ENCODE results near the gene C3orf85. TPM values are rescaled to one million over a fixed set of nuclear protein-coding genes. Genes with fewer than 3 reads are reported as not detected.

Gene C3orf85
- total and polyA plus RNA-seq, 10 of the 15 experiments (the other 5 are each of a cell fraction or from before 2014, with no cell fraction given), result not detected

DNA sequence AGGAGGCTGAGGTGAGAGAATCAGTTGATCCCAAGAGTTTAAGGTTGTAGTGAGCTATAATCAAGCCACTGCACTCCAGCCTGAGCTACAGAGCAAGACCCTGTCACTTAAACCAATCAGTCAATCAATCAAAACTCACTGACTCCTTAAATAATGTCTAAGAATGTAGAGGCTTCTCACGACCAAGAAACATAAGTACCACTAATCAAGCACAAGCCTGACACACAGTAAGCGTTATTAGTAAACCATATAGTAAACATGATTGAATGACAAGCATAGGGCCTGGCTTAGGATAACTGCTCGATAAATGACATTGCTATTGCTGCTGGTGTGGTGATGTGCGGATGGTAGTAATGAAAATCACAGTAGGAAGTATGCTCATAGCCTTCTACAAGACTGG is 29.4 kb downstream of the C3orf85 start:
- H3K27ac ChIP-seq (ENCODE audit: control insufficient read depth, insufficient read depth), result no peak overlapping the region
- SMC1A ChIA-PET (ENCODE audit: uncharacterized antibody, unreplicated experiment), result no interaction called here
- POLR2A ChIA-PET, result no interaction called here
- no peaks in the 10 kb centered on the region for H3K4me1 ChIP-seq (ENCODE audit: control insufficient read depth, insufficient read depth, low read length)
- H2AFZ ChIP-seq (ENCODE audit: control insufficient read depth, low read depth, low read length), result no peak overlapping the region
- BruUV-seq (replicated peaks), result no TSS peak
- H3K4me3 ChIP-seq, result no peak overlapping the region
- no peak for DNase-seq (ENCODE audit: low read depth, low spot score)
- H3K9me3 ChIP-seq (replicated peaks; ENCODE audit: control insufficient read depth, insufficient read depth, low read length), result no peaks in the 10 kb centered on the region
- in situ Hi-C loops (cut with MboI), result no loop called here
- no peak for ATAC-seq
- intact Hi-C loops (cut with micrococcal nuclease; ENCODE audit: unreplicated experiment), result no loop called here
- FAIRE-seq, result no peak
- 33% methylated on average over 4 of the region's 4 CpGs for WGBS (ENCODE audit: insufficient coverage, insufficient replicate concordance, low lambda C conversion rate, missing lambda C conversion rate)
- no peaks in the 10 kb centered on the region for H3K36me3 ChIP-seq (ENCODE audit: control insufficient read depth in 2 of 2, insufficient read depth in 2 of 2, low read length in 1 of 2)
- H4K20me1 ChIP-seq (ENCODE audit: control insufficient read depth, insufficient read depth), result no peaks in the 10 kb centered on the region
- H3K9ac ChIP-seq (ENCODE audit: control insufficient read depth, insufficient read depth, low read length), result no peak overlapping the region
- H3K4me2 ChIP-seq (ENCODE audit: control insufficient read depth, insufficient read depth), result no peak overlapping the region
- RAD21 ChIA-PET (ENCODE audit: unreplicated experiment), result no interaction called here
- CTCF ChIA-PET, result interaction anchor here (0.9 kb wide), 1 partner anchor 17 kb away, joined by 4 read pairs; no protein-coding TSS in a partner anchor
- no peaks in the 10 kb centered on the region for H3K27me3 ChIP-seq (replicated peaks in 1 of 2; ENCODE audit: control insufficient read depth in 2 of 2, insufficient read depth in 2 of 2, low read length in 1 of 2)
- H3K79me2 ChIP-seq (ENCODE audit: control insufficient read depth, insufficient read depth, low read length), result no peaks in the 10 kb centered on the region
- TF ChIP-seq EZH2 (IDR thresholded peaks at IDR 0.05; ENCODE audit: borderline replicate concordance, control insufficient read depth, low read depth, low read length) (no peak), CBFB (IDR thresholded peaks at IDR 0.05; ENCODE audit: low read depth) (no peak), USF1 (IDR thresholded peaks at IDR 0.05; ENCODE audit: borderline replicate concordance, extremely low read length, insufficient read depth, low read depth, low read length) (no peak), EGR1 (IDR thresholded peaks at IDR 0.05; ENCODE audit: borderline replicate concordance in 1 of 2, low read depth in 2 of 2, low read length in 2 of 2) (no peak), SPI1 (IDR thresholded peaks at IDR 0.05; ENCODE audit: borderline replicate concordance, insufficient read depth, low read depth, low read length) (no peak), EP300 (IDR thresholded peaks at IDR 0.05; ENCODE audit: borderline replicate concordance in 1 of 2, control insufficient read depth in 1 of 2, low read depth in 2 of 2, low read length in 2 of 2) (no peak), RAD51 (IDR thresholded peaks at IDR 0.05) (no peak), ZBTB11 (CRISPR knock-in tag; IDR thresholded peaks at IDR 0.05) (no peak), SMARCA5 (IDR thresholded peaks at IDR 0.05) (no peak), POLR2AphosphoS2 (IDR thresholded peaks at IDR 0.05; ENCODE audit: low read depth, low read length) (no peak), NR2C2 (IDR thresholded peaks at IDR 0.05; ENCODE audit: borderline replicate concordance, control insufficient read depth, insufficient read length, low read depth) (no peak), RELB (IDR thresholded peaks at IDR 0.05; ENCODE audit: low read depth) (no peak)
- TF ChIP-seq, protein P1, sequence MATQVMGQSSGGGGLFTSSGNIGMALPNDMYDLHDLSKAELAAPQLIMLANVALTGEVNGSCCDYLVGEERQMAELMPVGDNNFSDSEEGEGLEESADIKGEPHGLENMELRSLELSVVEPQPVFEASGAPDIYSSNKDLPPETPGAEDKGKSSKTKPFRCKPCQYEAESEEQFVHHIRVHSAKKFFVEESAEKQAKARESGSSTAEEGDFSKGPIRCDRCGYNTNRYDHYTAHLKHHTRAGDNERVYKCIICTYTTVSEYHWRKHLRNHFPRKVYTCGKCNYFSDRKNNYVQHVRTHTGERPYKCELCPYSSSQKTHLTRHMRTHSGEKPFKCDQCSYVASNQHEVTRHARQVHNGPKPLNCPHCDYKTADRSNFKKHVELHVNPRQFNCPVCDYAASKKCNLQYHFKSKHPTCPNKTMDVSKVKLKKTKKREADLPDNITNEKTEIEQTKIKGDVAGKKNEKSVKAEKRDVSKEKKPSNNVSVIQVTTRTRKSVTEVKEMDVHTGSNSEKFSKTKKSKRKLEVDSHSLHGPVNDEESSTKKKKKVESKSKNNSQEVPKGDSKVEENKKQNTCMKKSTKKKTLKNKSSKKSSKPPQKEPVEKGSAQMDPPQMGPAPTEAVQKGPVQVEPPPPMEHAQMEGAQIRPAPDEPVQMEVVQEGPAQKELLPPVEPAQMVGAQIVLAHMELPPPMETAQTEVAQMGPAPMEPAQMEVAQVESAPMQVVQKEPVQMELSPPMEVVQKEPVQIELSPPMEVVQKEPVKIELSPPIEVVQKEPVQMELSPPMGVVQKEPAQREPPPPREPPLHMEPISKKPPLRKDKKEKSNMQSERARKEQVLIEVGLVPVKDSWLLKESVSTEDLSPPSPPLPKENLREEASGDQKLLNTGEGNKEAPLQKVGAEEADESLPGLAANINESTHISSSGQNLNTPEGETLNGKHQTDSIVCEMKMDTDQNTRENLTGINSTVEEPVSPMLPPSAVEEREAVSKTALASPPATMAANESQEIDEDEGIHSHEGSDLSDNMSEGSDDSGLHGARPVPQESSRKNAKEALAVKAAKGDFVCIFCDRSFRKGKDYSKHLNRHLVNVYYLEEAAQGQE (IDR thresholded peaks at IDR 0.05; ENCODE audit: low read depth, low read length), result no peak
